Measurements from ENCODE around the gene SCLY. TPM values are rescaled to one million over a fixed set of nuclear protein-coding genes. Genes with fewer than 3 reads are reported as not detected.
A peak's percentile ranks its signal among the peaks of the same experiment; 100 is the strongest.

Gene SCLY
- total and polyA plus RNA-seq, 2 of the 13 experiments (the other 11 are each of a cell fraction or from before 2014, with no cell fraction given): 27.9 to 38.6 TPM

GRCh38 chr2:238136820-238137537 lies 76.2 kb downstream of the SCLY start (continued):
- TF ChIP-seq GPBP1L1 (CRISPR knock-in tag; IDR thresholded peaks at IDR 0.05): no peak
- no peak for TF ChIP-seq PAWR (CRISPR knock-in tag; IDR thresholded peaks at IDR 0.05; ENCODE audit: borderline replicate concordance)
- TF ChIP-seq FIP1L1 (IDR thresholded peaks at IDR 0.05; ENCODE audit: borderline replicate concordance, insufficient read depth, low read depth, low read length): no peak
- no peak for TF ChIP-seq SNAPC4 (CRISPR knock-in tag; IDR thresholded peaks at IDR 0.05)
- no peak for TF ChIP-seq SOX6 (IDR thresholded peaks at IDR 0.05)
- peak; percentile 21; the same call in 1 of the 2 replicates for TF ChIP-seq SOX6 (CRISPR knock-in tag; IDR thresholded peaks at IDR 0.05)
- TF ChIP-seq NFYC (CRISPR knock-in tag; IDR thresholded peaks at IDR 0.05): no peak
- no peak for TF ChIP-seq GZF1 (CRISPR knock-in tag; IDR thresholded peaks at IDR 0.05)
- no peak for TF ChIP-seq RBM22 (optimal IDR thresholded peaks at IDR 0.05; ENCODE audit: low read length)
- peak; percentile 28; the same call in 1 of the 2 replicates for TF ChIP-seq ZNF225 (CRISPR knock-in tag; IDR thresholded peaks at IDR 0.05)
- TF ChIP-seq ZGPAT (CRISPR knock-in tag; IDR thresholded peaks at IDR 0.05): no peak
- no peak for TF ChIP-seq ZNF512 (CRISPR knock-in tag; IDR thresholded peaks at IDR 0.05)
- TF ChIP-seq UBTF (CRISPR knock-in tag; IDR thresholded peaks at IDR 0.05): peak; percentile 69
